ENCODE data around the gene PAIP2. TPM values are rescaled to one million over a fixed set of nuclear protein-coding genes. Genes with fewer than 3 reads are reported as not detected.

Gene PAIP2
- total RNA-seq, 6 experiments from 2014 or later = 34.5 to 55.8 (median 41.4) TPM

DNA sequence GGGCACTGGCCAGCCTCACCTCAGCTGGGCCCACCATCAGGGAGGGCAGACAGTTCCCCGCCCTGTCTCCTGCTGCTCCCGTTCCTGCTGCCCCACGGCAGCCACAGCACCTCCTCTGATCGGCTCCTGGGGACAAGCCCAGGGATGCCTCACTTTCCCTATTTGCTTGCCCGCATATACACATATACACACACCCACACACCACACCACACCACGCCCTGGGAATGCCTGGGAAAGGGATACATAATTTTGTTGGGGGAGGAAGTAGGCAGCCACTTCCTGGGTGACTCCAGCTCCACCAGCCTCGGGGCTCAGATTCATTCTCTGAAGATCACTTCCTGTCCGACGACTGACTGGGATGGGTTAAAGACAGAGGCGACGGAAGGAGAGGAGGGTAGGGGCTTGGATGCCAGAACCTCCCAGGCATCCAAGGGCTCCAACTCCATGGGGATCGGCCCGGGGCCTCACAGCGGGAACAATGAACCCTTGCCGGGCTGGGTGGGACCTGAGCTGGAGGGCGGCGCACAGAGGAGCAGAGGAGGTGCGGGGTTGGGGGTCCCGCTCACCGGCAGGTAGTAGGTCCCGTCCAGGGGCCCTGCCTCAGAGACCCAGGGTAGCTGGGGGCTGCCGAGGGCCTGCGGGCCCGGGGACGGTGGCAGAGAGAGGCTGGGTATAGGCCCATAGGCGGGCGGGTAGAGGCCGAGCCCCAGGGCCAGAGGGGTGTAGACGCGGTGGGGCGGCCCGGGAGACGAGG, 50.1 kb downstream of the PAIP2 start:
- ATAC-seq (no peak), DNase-seq (peak in 1 of 3 donors; percentile 60)
- intact Hi-C loops (cut with DNase I) = no loop called here
- Histone ChIP-seq H3K27me3 (peaks cover 0 to 19% of the 10 kb centered on the region in 2 donors), H3K9me3 (no peaks in the 10 kb centered on the region), H3K4me1 (peaks cover 0 to 27% (median 4%) of the 10 kb centered on the region in 4 donors), H3K4me3 (peak overlapping the region in 1 of 3 donors; percentile 39), H3K27ac (no peak overlapping the region), H3K36me3 (no peaks in the 10 kb centered on the region)
- TF ChIP-seq, protein P1, sequence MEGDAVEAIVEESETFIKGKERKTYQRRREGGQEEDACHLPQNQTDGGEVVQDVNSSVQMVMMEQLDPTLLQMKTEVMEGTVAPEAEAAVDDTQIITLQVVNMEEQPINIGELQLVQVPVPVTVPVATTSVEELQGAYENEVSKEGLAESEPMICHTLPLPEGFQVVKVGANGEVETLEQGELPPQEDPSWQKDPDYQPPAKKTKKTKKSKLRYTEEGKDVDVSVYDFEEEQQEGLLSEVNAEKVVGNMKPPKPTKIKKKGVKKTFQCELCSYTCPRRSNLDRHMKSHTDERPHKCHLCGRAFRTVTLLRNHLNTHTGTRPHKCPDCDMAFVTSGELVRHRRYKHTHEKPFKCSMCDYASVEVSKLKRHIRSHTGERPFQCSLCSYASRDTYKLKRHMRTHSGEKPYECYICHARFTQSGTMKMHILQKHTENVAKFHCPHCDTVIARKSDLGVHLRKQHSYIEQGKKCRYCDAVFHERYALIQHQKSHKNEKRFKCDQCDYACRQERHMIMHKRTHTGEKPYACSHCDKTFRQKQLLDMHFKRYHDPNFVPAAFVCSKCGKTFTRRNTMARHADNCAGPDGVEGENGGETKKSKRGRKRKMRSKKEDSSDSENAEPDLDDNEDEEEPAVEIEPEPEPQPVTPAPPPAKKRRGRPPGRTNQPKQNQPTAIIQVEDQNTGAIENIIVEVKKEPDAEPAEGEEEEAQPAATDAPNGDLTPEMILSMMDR (IDR thresholded peaks at IDR 0.05) = no peak
- WGBS (ENCODE audit: insufficient coverage, low coverage, low lambda C conversion rate, missing lambda C conversion rate) = 57% methylated on average over 12 of the region's 33 CpGs

GRCh38 chr5:139392324-139392677, 50.6 kb downstream of the PAIP2 start:
- peak overlapping the region; percentile 33 to 39 (median 38) for H3K4me3 ChIP-seq
- intact Hi-C loops (cut with DNase I) = no loop called here
- peaks cover 0 to 27% (median 4%) of the 10 kb centered on the region in 4 donors for H3K4me1 ChIP-seq
- H3K9me3 ChIP-seq = no peaks in the 10 kb centered on the region
- DNase-seq = no peak
- WGBS (ENCODE audit: insufficient coverage, low coverage, low lambda C conversion rate, missing lambda C conversion rate) = 80% methylated on average over 1 of the region's 36 CpGs
- H3K27ac ChIP-seq = no peak overlapping the region
- peaks cover 0 to 19% of the 10 kb centered on the region in 2 donors for H3K27me3 ChIP-seq
- ATAC-seq = no peak
- no peak for TF ChIP-seq POLR2A (IDR thresholded peaks at IDR 0.05)
- TF ChIP-seq, protein P1 (IDR thresholded peaks at IDR 0.05) = no peak
- H3K36me3 ChIP-seq = no peaks in the 10 kb centered on the region

DNA sequence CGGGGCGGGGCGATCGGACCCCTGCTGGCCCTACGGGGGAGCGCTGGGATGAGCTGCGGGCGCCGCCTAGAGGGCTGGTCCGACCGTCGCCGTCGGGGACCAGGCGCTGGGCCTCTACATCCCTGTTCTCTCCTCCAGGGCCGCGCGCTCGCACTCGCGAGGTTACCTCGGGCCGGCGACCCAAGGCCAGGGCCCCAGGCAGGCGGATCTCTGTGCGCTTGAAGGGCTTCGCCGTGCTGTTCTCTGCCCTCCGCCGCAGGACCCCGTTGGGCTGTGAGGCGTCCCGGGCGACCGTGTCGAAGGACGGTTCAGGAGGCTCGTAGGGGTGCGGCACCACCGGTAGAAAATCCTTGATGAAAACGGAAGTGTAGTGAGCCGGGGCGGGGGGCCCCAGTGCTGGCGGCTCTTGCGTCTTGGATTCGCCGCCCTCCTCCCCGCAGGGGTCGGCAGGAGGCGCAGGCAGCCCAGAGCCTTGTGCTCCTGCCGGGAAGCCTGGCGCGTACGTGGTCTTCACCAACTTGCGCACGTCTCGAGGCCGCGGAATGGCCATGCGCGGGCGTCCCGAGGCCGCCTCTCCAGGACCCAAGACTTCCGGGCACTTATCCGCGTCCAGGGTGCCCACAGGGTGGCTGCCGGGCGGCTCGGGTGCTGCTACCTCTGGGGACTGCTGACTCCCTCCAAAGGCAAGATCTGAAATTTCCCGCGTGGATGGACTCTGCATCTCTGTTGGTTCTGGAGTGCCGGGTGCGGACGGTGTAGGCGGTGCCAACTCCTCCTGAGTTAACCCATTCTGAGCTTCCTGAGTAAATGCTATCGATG, 51.2 kb downstream of the PAIP2 start:
- Histone ChIP-seq H3K27me3 (peaks cover 0 to 19% of the 10 kb centered on the region in 2 donors), H3K36me3 (no peaks in the 10 kb centered on the region), H3K4me1 (peaks cover 0 to 27% (median 4%) of the 10 kb centered on the region in 4 donors), H3K27ac (no peak overlapping the region), H3K4me3 (peak overlapping the region; percentile 33 to 39 (median 38)), H3K9me3 (no peaks in the 10 kb centered on the region)
- ATAC-seq = peak; percentile 58 to 68 (median 62)
- TF ChIP-seq, protein P1 (IDR thresholded peaks at IDR 0.05) = peak; percentile 43 to 50 (median 48)
- TF ChIP-seq POLR2A (IDR thresholded peaks at IDR 0.05) = no peak
- 0% methylated on average over 8 of the region's 77 CpGs for WGBS (ENCODE audit: insufficient coverage, low coverage, low lambda C conversion rate, missing lambda C conversion rate)
- peak in 2 of 3 donors; percentile 67 to 75 for DNase-seq
- intact Hi-C loops (cut with DNase I) = no loop called here

DNA sequence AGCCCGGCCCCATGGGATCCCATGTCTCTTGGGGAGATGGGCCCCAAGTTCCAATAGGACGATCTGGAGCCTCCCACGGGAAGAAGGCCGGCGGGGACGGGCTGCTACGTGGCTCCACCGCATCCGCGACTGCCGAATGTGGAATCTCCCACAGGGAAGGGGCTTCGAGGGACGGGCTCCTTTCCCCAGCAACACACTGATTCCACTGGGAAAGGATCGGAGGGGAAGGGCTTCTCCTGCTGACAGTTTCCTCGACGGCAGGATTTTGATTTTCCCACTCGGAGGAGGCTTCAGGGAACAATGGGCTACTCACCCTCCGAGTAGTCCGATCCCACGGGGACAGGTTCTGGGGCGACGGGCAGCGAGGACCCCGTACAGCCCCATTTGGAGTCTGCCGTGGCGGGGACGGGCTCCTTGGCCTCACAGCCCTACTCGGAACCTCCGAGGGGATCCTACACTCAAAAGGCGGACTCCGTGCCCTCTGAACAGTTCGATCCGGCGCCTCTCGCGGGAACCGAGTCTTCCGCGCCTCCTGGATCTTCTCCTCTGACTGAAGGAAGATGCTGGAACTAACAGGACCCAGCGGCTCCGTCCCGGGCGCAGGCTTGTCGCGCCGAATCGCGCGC, 52.0 kb downstream of the PAIP2 start:
- DNase-seq (no peak), ATAC-seq (no peak)
- Histone ChIP-seq H3K36me3 (no peaks in the 10 kb centered on the region), H3K27ac (peak overlapping the region in 1 of 3 donors; percentile 57), H3K9me3 (no peaks in the 10 kb centered on the region), H3K4me1 (peaks cover 0 to 21% (median 4%) of the 10 kb centered on the region in 4 donors), H3K27me3 (peaks cover 0 to 19% of the 10 kb centered on the region in 2 donors), H3K4me3 (peak overlapping the region; percentile 33 to 40 (median 39))
- 8% methylated on average over 15 of the region's 49 CpGs for WGBS (ENCODE audit: insufficient coverage, low coverage, low lambda C conversion rate, missing lambda C conversion rate)
- intact Hi-C loops (cut with DNase I) = no loop called here
- TF ChIP-seq, protein P1 (IDR thresholded peaks at IDR 0.05) = no peak
- no peak for TF ChIP-seq POLR2A (IDR thresholded peaks at IDR 0.05)
